A549 (cell line): ENCODE results near the gene TRAPPC11. TPM values are rescaled to one million over a fixed set of nuclear protein-coding genes. Genes with fewer than 3 reads are reported as not detected.

ENCODE experiments used
- ATAC-seq, 2 experiments: fragments of 200-7000 bp in 1 of 2; fragments of >200 bp in 1 of 2; cut with Nextera tagmentation in 1 of 2; cut with Tn5 transposase in 1 of 2; 3 replicates each; pipeline versions ENCODE4 v1.8.0 to v1.9.1; 2018 to 2020; ENCODE audit warnings: mild to moderate bottlenecking in 1 of 2, moderate library complexity in 1 of 2
- CTCF ChIA-PET: fragments of 300-600 bp; sonication (Branson Sonifier 250); formaldehyde crosslinking; extraction: SDS; loops from one replicate; lab custom pipeline; 2021; ENCODE audit warnings: antibody characterized with exemption, inconsistent platforms; lab: Yijun Ruan, JAX
- POLR2A ChIA-PET: fragments of 350-600 bp; formaldehyde crosslinking; extraction: SDS; loops from one replicate; lab custom pipeline; 2021; ENCODE audit warnings: antibody characterized with exemption, inconsistent platforms; lab: Yijun Ruan, JAX
- DNase-seq, 2 experiments: peaks; one replicate each; pipeline versions ENCODE4 v3.0.0 to v3.0.0-alpha.2; 2011 to 2016; ENCODE audit warnings: low read depth in 1 of 2, low spot score in 1 of 2
- FAIRE-seq: peaks from 2 replicates; lab custom pipeline; 2011; peaks lifted over from hg19 to GRCh38; lab: Jason Lieb, UNC
- H3K27ac ChIP-seq, 2 experiments: fragments of >200 bp; sonication (Bioruptor Twin); formaldehyde crosslinking; 3 replicates each; pipeline ENCODE4 v1.5.1; 2016 to 2017
- H3K4me1 ChIP-seq: fragments of >200 bp; sonication (Bioruptor Twin); formaldehyde crosslinking; 3 replicates; pipeline ENCODE4 v1.6.1; 2016
- H3K4me2 ChIP-seq: fragments of >200 bp; sonication (Bioruptor Twin); formaldehyde crosslinking; 3 replicates; pipeline ENCODE4 v1.6.1; 2016
- H3K4me3 ChIP-seq: fragments of >200 bp; sonication (Bioruptor Twin); formaldehyde crosslinking; 3 replicates; pipeline ENCODE4 v1.5.1; 2016
- H3K9me3 ChIP-seq: fragments of >200 bp; sonication (Bioruptor Twin); formaldehyde crosslinking; 3 replicates; pipeline ENCODE4 v1.6.1; 2016
- BHLHE40 ChIP-seq: IDR thresholded peaks from 2 replicates; pipeline ENCODE4 v1.6.1; 2012; ENCODE audit warnings: low read depth, low read length, inconsistent platforms
- CBX2 ChIP-seq: fragments of 200-600 bp; sonication (generic); IDR thresholded peaks from 2 replicates; pipeline ENCODE4 v1.6.1; 2016; ENCODE audit warnings: low read depth, mild to moderate bottlenecking, borderline replicate concordance
- CBX8 ChIP-seq: fragments of 200-600 bp; sonication (generic); IDR thresholded peaks from 2 replicates; pipeline ENCODE4 v1.6.1; 2016
- CEBPB ChIP-seq, 2 experiments: fragments of >200 bp in 1 of 2; sonication (Bioruptor Twin) in 1 of 2; formaldehyde crosslinking in 1 of 2; IDR thresholded peaks; 2 replicates each; pipeline ENCODE4 v1.6.1; 2012 to 2016
- EHMT2 ChIP-seq: fragments of 200-600 bp; sonication (generic); IDR thresholded peaks from 2 replicates; pipeline ENCODE4 v1.6.1; 2016; ENCODE audit warnings: antibody characterized with exemption, low read depth, mild to moderate bottlenecking, moderate library complexity
- EP300 ChIP-seq, 2 experiments: fragments of >200 bp; sonication (Bioruptor Twin); formaldehyde crosslinking; IDR thresholded peaks; 2 replicates in 1 of 2; 3 replicates in 1 of 2; pipeline ENCODE4 v1.6.1; 2016 to 2017
- FOSL2 ChIP-seq, 2 experiments: fragments of 450-650 bp in 1 of 2; fragments of >200 bp in 1 of 2; sonication (Bioruptor Twin) in 1 of 2; formaldehyde crosslinking; IDR thresholded peaks; 2 replicates each; pipeline versions ENCODE4 v1.5.0 to v1.6.1; 2016 to 2020; ENCODE audit warnings: mild to moderate bottlenecking in 1 of 2, moderate library complexity in 1 of 2
- FOXS1 ChIP-seq: fragments of 250-450 bp; sonication (Bioruptor Pico); IDR thresholded peaks from 2 replicates; pipeline ENCODE4 v1.5.0; 2020; ENCODE audit warnings: mild to moderate bottlenecking, moderate library complexity
- GATA3 ChIP-seq: IDR thresholded peaks from 2 replicates; pipeline ENCODE4 v1.6.1; 2012; ENCODE audit warnings: borderline replicate concordance
- JUN ChIP-seq, 2 experiments: fragments of >200 bp; sonication (Bioruptor Twin); formaldehyde crosslinking; IDR thresholded peaks; 2 replicates in 1 of 2; 3 replicates in 1 of 2; pipeline ENCODE4 v1.6.1; 2016 to 2017
- JUNB ChIP-seq: fragments of >200 bp; sonication (Bioruptor Twin); formaldehyde crosslinking; IDR thresholded peaks from 2 replicates; pipeline ENCODE4 v1.6.1; 2016
- KDM1A ChIP-seq: fragments of 200-600 bp; sonication (generic); IDR thresholded peaks from 2 replicates; pipeline ENCODE4 v1.6.1; 2016; ENCODE audit warnings: low read depth, mild to moderate bottlenecking
- MAFK ChIP-seq: fragments of 450-650 bp; IDR thresholded peaks from 2 replicates; pipeline ENCODE4 v1.6.1; 2014; ENCODE audit not compliant: partially characterized antibody
- MAZ ChIP-seq: fragments of 150-350 bp; IDR thresholded peaks from 2 replicates; pipeline ENCODE4 v1.6.1; 2014; ENCODE audit warnings: antibody characterized with exemption, low read depth, low read length, borderline replicate concordance
- NR3C1 ChIP-seq: fragments of >200 bp; sonication (Bioruptor Twin); formaldehyde crosslinking; IDR thresholded peaks from 3 replicates; pipeline ENCODE4 v1.6.1; 2017
- PHF8 ChIP-seq: fragments of 200-600 bp; sonication (generic); IDR thresholded peaks from 2 replicates; pipeline ENCODE4 v1.6.1; 2016; ENCODE audit warnings: low read depth, mild to moderate bottlenecking, antibody characterized with exemption, moderate library complexity, borderline replicate concordance
- RAD21 ChIP-seq, 2 experiments: fragments of >200 bp in 1 of 2; sonication (Bioruptor Twin) in 1 of 2; formaldehyde crosslinking in 1 of 2; IDR thresholded peaks in 1 of 2; conservative IDR thresholded peaks in 1 of 2; 2 replicates in 1 of 2; 3 replicates in 1 of 2; pipeline ENCODE4 v1.6.1; 2012 to 2018; ENCODE audit warnings: inconsistent platforms in 1 of 2
- RARB ChIP-seq: fragments of 250-450 bp; sonication (Bioruptor Pico); IDR thresholded peaks from 2 replicates; pipeline ENCODE4 v1.8.0; 2021; ENCODE audit warnings: mild to moderate bottlenecking, moderate library complexity
- ZC3H11A ChIP-seq: fragments of 450-650 bp; IDR thresholded peaks from 2 replicates; pipeline ENCODE4 v1.6.1; 2014; ENCODE audit warnings: antibody characterized with exemption, mild to moderate bottlenecking
- ZNF302 ChIP-seq: fragments of 250-450 bp; sonication (Bioruptor Pico); IDR thresholded peaks from 2 replicates; pipeline ENCODE4 v1.9.0; 2021; ENCODE audit warnings: inconsistent platforms, mild to moderate bottlenecking, moderate library complexity
- WGBS: methylation state at CpG from one replicate; pipeline ENCODE4 v1.1.6; 2017; ENCODE audit errors: missing lambda C conversion rate; 5-methylcytosine and 5-hydroxymethylcytosine counted together
- polyA plus RNA-seq, 4 experiments: library from polyadenylated mRNA; depleted of rRNA in 3 of 4; stranded (reverse); fragments of >200 nt; fragmentation: RNase III in 1 of 4; extraction: RNeasy Plus Mini Kit Qiagen cat#74134 plus additional on column Dnase treatment in 1 of 4; gene quantifications; 2 replicates in 3 of 4; 3 replicates in 1 of 4; pipeline ENCODE4 v1.2.3, GENCODE V29; 2011 to 2017
- TF ChIP-seq, protein P1 (sequence below): IDR thresholded peaks from 2 replicates; pipeline ENCODE4 v1.6.1; 2012; ENCODE audit warnings: low read depth, borderline replicate concordance
- TF ChIP-seq, protein P2 (sequence below): fragments of >200 bp; sonication (Bioruptor Twin); formaldehyde crosslinking; IDR thresholded peaks from 2 replicates; pipeline ENCODE4 v1.6.1; 2016
- TF ChIP-seq, protein P3 (sequence below): IDR thresholded peaks from 2 replicates; pipeline ENCODE4 v1.6.1; 2012
- TF ChIP-seq, protein P4 (sequence below): IDR thresholded peaks from 2 replicates; pipeline ENCODE4 v1.6.1; 2012
- TF ChIP-seq, protein P5 (sequence below): fragments of >200 bp; sonication (Bioruptor Twin); formaldehyde crosslinking; IDR thresholded peaks from 3 replicates; pipeline ENCODE4 v1.6.1; 2016

TRAPPC11 gene
- polyA plus RNA-seq, 2 of the 4 experiments (the other 2 are of a cell fraction) = 10.8 to 39.8 TPM

DNA sequence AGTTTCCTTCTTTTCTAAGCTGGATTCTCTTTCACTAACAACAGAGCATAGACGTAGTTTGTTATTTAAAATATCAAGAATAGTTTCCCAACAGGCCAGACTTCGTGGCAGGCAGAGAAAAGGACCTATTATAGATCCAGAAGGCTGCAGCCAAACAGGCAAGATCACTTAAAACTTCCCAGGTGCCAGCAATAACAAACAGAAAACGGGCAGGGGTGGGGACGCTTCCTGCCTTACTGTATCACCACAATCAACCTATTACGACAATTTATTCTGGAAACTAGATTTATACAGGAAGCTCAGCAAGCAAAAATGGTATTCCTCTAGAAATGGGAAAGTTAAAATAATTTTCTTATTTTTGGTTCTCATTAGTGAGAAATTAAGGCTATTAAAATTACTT lies 22.2 kb upstream of the TRAPPC11 start:
- H3K4me1 ChIP-seq = peaks cover 26% of the 10 kb centered on the region
- H3K27ac ChIP-seq = peak overlapping the region; percentile 83 to 89
- no peaks in the 10 kb centered on the region for H3K9me3 ChIP-seq
- FAIRE-seq (no peak), ATAC-seq (peak; percentile 63 to 66), DNase-seq (peak in 1 of 2 experiments; percentile 24)
- WGBS = 3% methylated on average over 5 of the region's 5 CpGs
- H3K4me3 ChIP-seq = peak overlapping the region; percentile 35
- TF ChIP-seq CEBPB (IDR thresholded peaks at IDR 0.05) = no peak
- TF ChIP-seq BHLHE40 = no peak
- POLR2A ChIA-PET = interaction anchor here (1.3 kb wide), 1 partner anchor 130 kb away, joined by 6 read pairs; no protein-coding TSS in a partner anchor
- H3K4me2 ChIP-seq = peak overlapping the region; percentile 89
- CTCF ChIA-PET = interaction anchor here (0.6 to 2.1 kb wide), 14 partner anchors 10 to 163 kb away, joined by 3 to 7 read pairs (median 4); no protein-coding TSS in a partner anchor

DNA sequence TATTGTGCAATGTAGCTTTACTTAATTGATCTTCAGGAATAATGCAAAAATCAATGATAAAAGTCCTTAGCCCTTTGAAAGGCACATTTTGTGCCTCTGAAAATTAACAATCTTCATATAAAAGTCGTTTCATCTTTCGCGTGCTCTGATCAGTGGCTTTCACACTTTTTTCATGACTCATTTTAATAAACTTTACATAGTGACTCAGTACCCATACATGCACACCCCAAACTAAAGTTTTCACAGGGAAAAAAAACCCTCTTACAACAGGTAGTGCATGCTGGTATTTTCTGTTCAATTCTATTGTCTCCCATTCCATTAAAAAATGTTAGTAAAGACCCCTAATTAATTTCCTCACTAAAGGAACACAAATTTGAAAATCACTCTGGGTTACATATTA lies 21.6 kb upstream of the TRAPPC11 start:
- ChIA-PET CTCF (interaction anchor here (1.0 to 2.1 kb wide), 6 partner anchors 18 to 139 kb away, joined by 3 to 6 read pairs (median 3); no protein-coding TSS in a partner anchor), POLR2A (no interaction called here)
- WGBS = 2% methylated on average over 3 of the region's 3 CpGs
- Histone ChIP-seq H3K4me3 (peak overlapping the region; percentile 35; the same call in 2 of the 3 replicates), H3K4me2 (peak overlapping the region; percentile 89), H3K4me1 (peaks cover 26% of the 10 kb centered on the region), H3K27ac (peak overlapping the region; percentile 83 to 89; a peak in 5 of 6 replicates), H3K9me3 (no peaks in the 10 kb centered on the region)
- DNase-seq = no peak
- no peak for FAIRE-seq
- ATAC-seq = peak in 1 of 2 experiments; percentile 46; a peak in 2 of 6 replicates
- TF ChIP-seq JUNB (0 out of 2 replicates have a peak, but pooled peaks have one; percentile 27), PHF8 (no peak), FOSL2 (IDR thresholded peaks at IDR 0.05) (peak; percentile 38; the same call in 1 of the 2 replicates), FOSL2 (CRISPR knock-in tag; IDR thresholded peaks at IDR 0.05) (peak; percentile 82)
- TF ChIP-seq, protein P1, sequence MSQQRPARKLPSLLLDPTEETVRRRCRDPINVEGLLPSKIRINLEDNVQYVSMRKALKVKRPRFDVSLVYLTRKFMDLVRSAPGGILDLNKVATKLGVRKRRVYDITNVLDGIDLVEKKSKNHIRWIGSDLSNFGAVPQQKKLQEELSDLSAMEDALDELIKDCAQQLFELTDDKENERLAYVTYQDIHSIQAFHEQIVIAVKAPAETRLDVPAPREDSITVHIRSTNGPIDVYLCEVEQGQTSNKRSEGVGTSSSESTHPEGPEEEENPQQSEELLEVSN = no peak

DNA sequence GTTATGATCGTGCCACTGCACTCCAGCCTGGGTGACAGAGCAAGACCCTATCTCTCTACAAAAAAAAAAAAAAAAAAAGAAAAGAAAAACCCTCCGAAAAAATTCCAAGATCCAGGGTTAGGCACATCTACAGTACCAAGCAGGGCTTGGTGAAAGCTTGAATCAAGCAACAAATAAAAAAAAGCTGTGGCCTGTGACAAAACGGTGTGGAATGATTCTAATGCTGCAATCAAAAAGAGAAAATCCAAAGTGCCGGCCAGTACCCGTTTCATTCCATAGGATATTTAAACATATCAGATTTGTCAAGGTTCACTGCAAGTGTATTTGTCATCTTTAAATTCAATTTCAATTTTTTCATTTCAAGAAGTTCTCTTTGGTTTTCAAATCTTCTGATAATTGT lies 20.7 kb upstream of the TRAPPC11 start:
- no peak for FAIRE-seq
- H3K9me3 ChIP-seq = no peaks in the 10 kb centered on the region
- no peak for DNase-seq
- peaks cover 26% of the 10 kb centered on the region for H3K4me1 ChIP-seq
- CTCF ChIA-PET = no interaction called here
- no peak overlapping the region for H3K4me3 ChIP-seq
- TF ChIP-seq EP300 (IDR thresholded peaks at IDR 0.05) (no peak), PHF8 (no peak), ZC3H11A (no peak), KDM1A (no peak), CBX2 (no peak), RAD21 (conservative IDR thresholded peaks at IDR 0.05 in 1 of 2, IDR thresholded peaks at IDR 0.05 in 1 of 2) (no peak), BHLHE40 (no peak)
- TF ChIP-seq, protein P2, sequence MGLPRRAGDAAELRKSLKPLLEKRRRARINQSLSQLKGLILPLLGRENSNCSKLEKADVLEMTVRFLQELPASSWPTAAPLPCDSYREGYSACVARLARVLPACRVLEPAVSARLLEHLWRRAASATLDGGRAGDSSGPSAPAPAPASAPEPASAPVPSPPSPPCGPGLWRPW = no peak
- TF ChIP-seq, protein P3, sequence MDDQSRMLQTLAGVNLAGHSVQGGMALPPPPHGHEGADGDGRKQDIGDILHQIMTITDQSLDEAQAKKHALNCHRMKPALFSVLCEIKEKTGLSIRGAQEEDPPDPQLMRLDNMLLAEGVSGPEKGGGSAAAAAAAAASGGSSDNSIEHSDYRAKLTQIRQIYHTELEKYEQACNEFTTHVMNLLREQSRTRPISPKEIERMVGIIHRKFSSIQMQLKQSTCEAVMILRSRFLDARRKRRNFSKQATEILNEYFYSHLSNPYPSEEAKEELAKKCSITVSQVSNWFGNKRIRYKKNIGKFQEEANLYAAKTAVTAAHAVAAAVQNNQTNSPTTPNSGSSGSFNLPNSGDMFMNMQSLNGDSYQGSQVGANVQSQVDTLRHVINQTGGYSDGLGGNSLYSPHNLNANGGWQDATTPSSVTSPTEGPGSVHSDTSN = no peak
- TF ChIP-seq, protein P4, sequence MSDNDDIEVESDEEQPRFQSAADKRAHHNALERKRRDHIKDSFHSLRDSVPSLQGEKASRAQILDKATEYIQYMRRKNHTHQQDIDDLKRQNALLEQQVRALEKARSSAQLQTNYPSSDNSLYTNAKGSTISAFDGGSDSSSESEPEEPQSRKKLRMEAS = no peak
- ATAC-seq = no peak
- H3K4me2 ChIP-seq = peak overlapping the region; percentile 89
- WGBS = 30% methylated on average over 4 of the region's 5 CpGs
- peak overlapping the region; percentile 83 to 89; a peak in 3 of 6 replicates for H3K27ac ChIP-seq
- POLR2A ChIA-PET = no interaction called here

DNA sequence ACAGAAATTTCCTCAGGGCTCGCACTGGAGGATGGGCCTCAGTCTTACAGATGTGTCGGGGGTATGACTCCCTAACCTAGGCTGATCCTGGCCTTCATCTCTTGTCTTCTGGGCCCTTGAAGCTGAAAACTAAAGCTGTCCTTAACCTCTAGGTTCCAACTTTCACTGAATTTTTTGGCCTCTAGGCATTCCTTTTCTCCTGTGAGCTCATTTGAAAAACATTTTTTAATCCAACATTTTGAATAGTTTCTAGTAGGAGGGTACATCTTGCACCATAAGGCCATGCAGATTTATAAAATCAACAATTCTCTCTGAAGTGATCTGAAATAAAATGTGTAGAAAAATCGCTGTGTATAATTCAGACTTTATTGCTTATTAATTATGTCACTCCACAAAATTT lies 19.8 kb upstream of the TRAPPC11 start:
- ChIA-PET CTCF (no interaction called here), POLR2A (no interaction called here)
- H3K4me2 ChIP-seq = no peak overlapping the region; the same call in 2 of the 3 replicates
- ATAC-seq (no peak), FAIRE-seq (no peak), DNase-seq (no peak)
- H3K27ac ChIP-seq = peak overlapping the region in 1 of 2 experiments; percentile 29; a peak in 1 of 6 replicates
- 69% methylated on average over 3 of the region's 3 CpGs for WGBS
- no peak overlapping the region for H3K4me3 ChIP-seq
- H3K9me3 ChIP-seq = no peaks in the 10 kb centered on the region
- H3K4me1 ChIP-seq = peaks cover 26% of the 10 kb centered on the region
- TF ChIP-seq, protein P5, sequence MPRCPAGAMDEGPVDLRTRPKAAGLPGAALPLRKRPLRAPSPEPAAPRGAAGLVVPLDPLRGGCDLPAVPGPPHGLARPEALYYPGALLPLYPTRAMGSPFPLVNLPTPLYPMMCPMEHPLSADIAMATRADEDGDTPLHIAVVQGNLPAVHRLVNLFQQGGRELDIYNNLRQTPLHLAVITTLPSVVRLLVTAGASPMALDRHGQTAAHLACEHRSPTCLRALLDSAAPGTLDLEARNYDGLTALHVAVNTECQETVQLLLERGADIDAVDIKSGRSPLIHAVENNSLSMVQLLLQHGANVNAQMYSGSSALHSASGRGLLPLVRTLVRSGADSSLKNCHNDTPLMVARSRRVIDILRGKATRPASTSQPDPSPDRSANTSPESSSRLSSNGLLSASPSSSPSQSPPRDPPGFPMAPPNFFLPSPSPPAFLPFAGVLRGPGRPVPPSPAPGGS = no peak
- TF ChIP-seq MAZ (no peak), CBX8 (no peak), NR3C1 (no peak), MAFK (no peak), GATA3 (no peak), EHMT2 (no peak), JUN (IDR thresholded peaks at IDR 0.05) (no peak), BHLHE40 (no peak), ZNF302 (CRISPR knock-in tag) (no peak), RARB (CRISPR knock-in tag) (no peak), FOXS1 (CRISPR knock-in tag) (no peak)
